DMS 273 (cell line): ENCODE data around the gene HMGN1.

Experiments used
- DNase-seq: peaks from one replicate; lab custom pipeline; 2025; ENCODE audit not compliant: unreplicated experiment; lab: John Stamatoyannopoulos, UW

The HMGN1 gene

DNA sequence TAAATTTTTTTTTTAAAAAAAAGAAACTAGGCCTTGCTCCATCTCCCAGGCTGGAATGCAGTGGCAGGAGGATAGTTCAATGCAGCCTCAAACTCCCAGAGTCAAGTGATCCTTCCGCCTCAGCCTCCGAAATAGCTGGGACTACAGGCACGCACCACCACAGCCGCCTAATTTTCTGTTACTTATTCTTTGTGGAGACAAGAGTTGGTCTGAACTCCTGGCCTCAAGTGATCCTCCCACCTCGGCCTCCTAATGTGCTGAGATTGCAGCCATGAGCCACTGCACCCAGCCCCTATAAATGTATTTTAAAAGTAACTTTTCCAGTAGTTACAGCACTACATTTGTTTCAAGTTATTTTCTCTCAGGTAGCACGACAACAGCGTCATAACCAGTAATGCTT, 37.7 kb downstream of the HMGN1 start:
- DNase-seq = no peak

DNA sequence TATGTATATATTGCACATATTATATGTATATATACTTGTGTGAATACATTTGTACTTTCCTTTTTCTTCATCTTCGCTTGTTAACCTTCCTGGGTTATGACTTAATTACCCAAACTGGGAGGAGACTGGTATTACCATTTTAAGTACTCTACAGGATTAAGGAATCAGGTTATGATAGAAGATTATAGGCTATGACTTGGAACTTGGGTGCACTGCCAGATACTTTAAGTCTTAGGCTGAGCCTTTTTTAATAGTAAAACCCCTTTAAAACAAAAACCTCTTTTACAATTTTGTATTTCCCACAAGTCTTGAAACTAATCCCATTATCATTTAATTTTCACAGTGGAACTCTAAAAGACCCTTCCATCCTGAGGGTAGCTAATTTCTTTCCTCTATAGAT, 41.4 kb downstream of the HMGN1 start:
- DNase-seq = no peak

DNA sequence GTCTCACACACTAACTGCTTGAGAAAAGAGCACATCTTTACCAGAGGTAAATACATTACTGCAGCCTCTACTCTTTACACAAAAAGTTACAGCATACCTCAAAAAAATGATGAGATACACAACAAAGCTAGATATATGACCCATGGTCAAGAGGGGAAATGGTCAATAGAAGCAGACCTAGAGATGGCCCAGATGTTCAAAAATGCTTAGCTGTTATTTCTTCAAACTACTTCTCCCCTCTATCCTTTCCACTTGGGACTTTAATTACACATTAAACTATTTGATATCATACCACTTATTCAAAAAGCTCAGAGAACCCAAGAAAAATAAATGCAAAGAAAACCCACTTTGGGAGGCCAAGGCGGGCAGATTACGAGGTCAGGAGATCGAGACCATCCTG, 48.3 kb downstream of the HMGN1 start:
- no peak for DNase-seq

DNA sequence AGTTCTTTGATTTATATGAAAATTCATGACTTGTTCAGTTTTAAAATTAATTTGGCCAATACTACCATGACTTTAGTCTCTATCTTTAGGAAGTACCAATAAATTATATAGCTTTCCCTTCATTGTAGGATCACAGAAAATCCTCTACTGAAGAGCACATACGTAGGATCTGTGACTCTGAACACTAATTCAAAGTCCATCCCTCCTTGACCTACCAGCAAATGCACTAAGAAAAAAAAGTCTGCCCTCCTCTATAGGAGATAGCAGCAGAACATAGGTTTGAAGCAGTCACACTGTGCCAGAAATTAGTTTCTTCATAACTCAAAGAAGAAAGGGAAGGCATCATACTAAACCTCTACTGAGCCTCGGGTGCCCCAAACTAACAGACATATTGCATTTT, 52.0 kb downstream of the HMGN1 start:
- no peak for DNase-seq
